HEK293 (cell line): ENCODE results near the gene APBB2.

Experiments
- CTCF ChIA-PET: fragments of 350-600 bp; formaldehyde crosslinking; extraction: SDS; loops from one replicate; lab custom pipeline; 2021; ENCODE audit warnings: antibody characterized with exemption; lab: Yijun Ruan, JAX
- POLR2A ChIA-PET: fragments of 300-600 bp; formaldehyde crosslinking; extraction: SDS; loops from one replicate; lab custom pipeline; 2020; ENCODE audit warnings: antibody characterized with exemption, inconsistent platforms; lab: Yijun Ruan, JAX
- H3K27ac ChIP-seq: fragments of 200-500 bp; sonication (Bioruptor generic); 2 replicates; pipeline ENCODE4 v1.5.1; 2014; ENCODE audit warnings: low read depth, low read length, control low read depth, inconsistent platforms; ENCODE audit errors: extremely low read depth
- H3K36me3 ChIP-seq, 2 experiments: fragments of 200-500 bp in 1 of 2; sonication (Bioruptor generic) in 1 of 2; 1 replicate in 1 of 2; 2 replicates in 1 of 2; pipeline ENCODE4 v1.5.1; 2014 to 2017; ENCODE audit warnings: inconsistent platforms in 2 of 2, low read length in 2 of 2; ENCODE audit not compliant: control insufficient read depth in 2 of 2, insufficient read depth in 1 of 2
- H3K4me1 ChIP-seq: fragments of 200-500 bp; sonication (Bioruptor generic); 2 replicates; pipeline ENCODE4 v1.5.1; 2014; ENCODE audit warnings: mild to moderate bottlenecking, low read length, inconsistent platforms; ENCODE audit not compliant: control insufficient read depth, insufficient read depth
- H3K4me3 ChIP-seq: 2 replicates; pipeline ENCODE4 v1.5.1; 2011; ENCODE audit warnings: low read depth, mild to moderate bottlenecking, control low read depth, low read length, moderate library complexity
- H3K9me3 ChIP-seq: fragments of 200-500 bp; sonication (Bioruptor generic); 2 replicates; pipeline ENCODE4 v1.5.1; 2014; ENCODE audit warnings: low read depth, low read length, inconsistent platforms; ENCODE audit not compliant: control insufficient read depth, insufficient read depth
- BCL6B ChIP-seq: fragments of 450-650 bp; formaldehyde crosslinking; IDR thresholded peaks from 2 replicates; pipeline ENCODE4 v1.5.1; 2017; ENCODE audit warnings: missing biosample characterization, missing genetic modification characterization
- ELK4 ChIP-seq: IDR thresholded peaks from 2 replicates; pipeline ENCODE4 v1.6.1; 2011; ENCODE audit warnings: mild to moderate bottlenecking, low read depth, low read length, borderline replicate concordance
- KLF1 ChIP-seq: fragments of 450-650 bp; formaldehyde crosslinking; IDR thresholded peaks from 2 replicates; pipeline ENCODE4 v1.5.1; 2016; ENCODE audit warnings: missing biosample characterization, missing genetic modification characterization
- KLF17 ChIP-seq: fragments of 450-650 bp; formaldehyde crosslinking; IDR thresholded peaks from 2 replicates; pipeline ENCODE4 v1.5.1; 2016; ENCODE audit warnings: missing biosample characterization, missing genetic modification characterization
- OSR2 ChIP-seq: fragments of 450-650 bp; formaldehyde crosslinking; IDR thresholded peaks from 2 replicates; pipeline ENCODE4 v1.5.1; 2016; ENCODE audit warnings: missing biosample characterization, missing genetic modification characterization
- SP2 ChIP-seq: fragments of 450-650 bp; formaldehyde crosslinking; IDR thresholded peaks from 2 replicates; pipeline ENCODE4 v1.5.1; 2016; ENCODE audit warnings: missing biosample characterization, missing genetic modification characterization
- SP7 ChIP-seq: fragments of 450-650 bp; formaldehyde crosslinking; IDR thresholded peaks from 2 replicates; pipeline ENCODE4 v1.5.1; 2016; ENCODE audit warnings: missing biosample characterization, missing genetic modification characterization
- WT1 ChIP-seq: fragments of 450-650 bp; formaldehyde crosslinking; IDR thresholded peaks from 2 replicates; pipeline ENCODE4 v1.5.1; 2016; ENCODE audit warnings: missing biosample characterization, missing genetic modification characterization
- ZBTB11 ChIP-seq: fragments of 450-650 bp; formaldehyde crosslinking; conservative IDR thresholded peaks from 2 replicates; pipeline ENCODE4 v1.5.1; 2016; ENCODE audit warnings: low read depth, missing biosample characterization, missing genetic modification characterization
- ZNF114 ChIP-seq: fragments of 450-650 bp; formaldehyde crosslinking; IDR thresholded peaks from 2 replicates; pipeline ENCODE4 v1.5.0; 2017; ENCODE audit warnings: missing biosample characterization, missing genetic modification characterization
- ZNF146 ChIP-seq: fragments of 450-650 bp; formaldehyde crosslinking; IDR thresholded peaks from 2 replicates; pipeline ENCODE4 v1.5.1; 2016; ENCODE audit warnings: missing biosample characterization, missing genetic modification characterization
- ZNF266 ChIP-seq: fragments of 450-650 bp; formaldehyde crosslinking; IDR thresholded peaks from 2 replicates; pipeline ENCODE4 v1.5.1; 2016; ENCODE audit warnings: missing biosample characterization, missing genetic modification characterization, low read depth
- ZNF274 ChIP-seq, 2 experiments: fragments of 200-500 bp in 1 of 2; fragments of 450-650 bp in 1 of 2; sonication (Bioruptor generic) in 1 of 2; formaldehyde crosslinking in 1 of 2; IDR thresholded peaks; 2 replicates each; pipeline versions ENCODE4 v1.5.1 to v1.6.1; 2014 to 2016; ENCODE audit warnings: borderline replicate concordance in 1 of 2, inconsistent platforms in 1 of 2, low read length in 1 of 2, missing biosample characterization in 1 of 2, missing genetic modification characterization in 1 of 2
- ZNF280D ChIP-seq: fragments of 450-650 bp; formaldehyde crosslinking; IDR thresholded peaks from 2 replicates; pipeline ENCODE4 v1.5.1; 2016; ENCODE audit warnings: missing biosample characterization, missing genetic modification characterization
- ZNF324 ChIP-seq: fragments of 450-650 bp; formaldehyde crosslinking; IDR thresholded peaks from 2 replicates; pipeline ENCODE4 v1.5.1; 2016; ENCODE audit warnings: missing biosample characterization, missing genetic modification characterization
- ZNF350 ChIP-seq: fragments of 450-650 bp; formaldehyde crosslinking; IDR thresholded peaks from 2 replicates; pipeline ENCODE4 v1.5.0; 2017; ENCODE audit warnings: missing biosample characterization, mild to moderate bottlenecking, missing genetic modification characterization
- ZNF501 ChIP-seq: fragments of 450-650 bp; formaldehyde crosslinking; IDR thresholded peaks from 2 replicates; pipeline ENCODE4 v1.5.1; 2016; ENCODE audit warnings: missing biosample characterization, missing genetic modification characterization
- ZNF558 ChIP-seq: fragments of 450-650 bp; formaldehyde crosslinking; IDR thresholded peaks from 2 replicates; pipeline ENCODE4 v1.5.1; 2016; ENCODE audit warnings: missing biosample characterization, missing genetic modification characterization
- ZNF571 ChIP-seq: fragments of 450-650 bp; formaldehyde crosslinking; IDR thresholded peaks from 2 replicates; pipeline ENCODE4 v1.5.0; 2017; ENCODE audit warnings: missing biosample characterization, missing genetic modification characterization
- ZNF624 ChIP-seq: fragments of 450-650 bp; formaldehyde crosslinking; IDR thresholded peaks from 2 replicates; pipeline ENCODE4 v1.5.1; 2017; ENCODE audit warnings: missing biosample characterization, missing genetic modification characterization
- ZNF76 ChIP-seq: fragments of 450-650 bp; formaldehyde crosslinking; IDR thresholded peaks from 2 replicates; pipeline ENCODE4; 2016; ENCODE audit warnings: low read depth, missing biosample characterization, missing genetic modification characterization, borderline replicate concordance
- ZNF768 ChIP-seq: fragments of 450-650 bp; formaldehyde crosslinking; IDR thresholded peaks from 2 replicates; pipeline ENCODE4 v1.5.1; 2018; ENCODE audit warnings: missing biosample characterization, mild to moderate bottlenecking, missing genetic modification characterization
- ZSCAN4 ChIP-seq: fragments of 450-650 bp; formaldehyde crosslinking; IDR thresholded peaks from 2 replicates; pipeline ENCODE4 v1.5.1; 2017; ENCODE audit warnings: missing biosample characterization, missing genetic modification characterization

The APBB2 gene

GRCh38 chr4:41092128-41092527 lies 122.2 kb downstream of the APBB2 start:
- CTCF ChIA-PET = no interaction called here

GRCh38 chr4:41081847-41082246 lies 132.5 kb downstream of the APBB2 start:
- Histone ChIP-seq H3K4me1 (no peaks in the 10 kb centered on the region), H3K9me3 (no peaks in the 10 kb centered on the region), H3K27ac (no peak overlapping the region), H3K36me3 (no peaks in the 10 kb centered on the region), H3K4me3 (no peak overlapping the region)
- ChIA-PET POLR2A (no interaction called here), CTCF (no interaction called here)
- TF ChIP-seq ZNF501 (no peak), ZNF266 (no peak), WT1 (no peak), SP2 (tag by site-specific recombination) (no peak), ZNF280D (tag by site-specific recombination) (no peak), ZNF114 (tag by site-specific recombination) (no peak), ZSCAN4 (tag by site-specific recombination) (no peak), ELK4 (no peak), KLF17 (tag by site-specific recombination) (no peak), ZNF558 (tag by site-specific recombination) (no peak), ZNF624 (tag by site-specific recombination) (no peak), BCL6B (tag by site-specific recombination) (no peak)

More at GRCh38 chr4:41092128-41092527, 122.2 kb downstream of the APBB2 start:
- no peak overlapping the region for H3K4me3 ChIP-seq
- H3K9me3 ChIP-seq = no peaks in the 10 kb centered on the region
- H3K4me1 ChIP-seq = no peaks in the 10 kb centered on the region
- TF ChIP-seq KLF1 (tag by site-specific recombination) (no peak), ZNF76 (tag by site-specific recombination) (no peak), ZBTB11 (tag by site-specific recombination) (no peak), ZNF571 (tag by site-specific recombination) (no peak), ZNF146 (tag by site-specific recombination) (no peak), OSR2 (no peak), ZNF350 (tag by site-specific recombination) (no peak), ZNF768 (tag by site-specific recombination) (no peak), ELK4 (no peak), ZNF324 (tag by site-specific recombination) (no peak), ZNF274 (IDR thresholded peaks at IDR 0.05; ENCODE audit: low read length) (no peak), ZNF274 (tag by site-specific recombination; IDR thresholded peaks at IDR 0.05; ENCODE audit: borderline replicate concordance) (no peak), SP7 (tag by site-specific recombination) (no peak)
- POLR2A ChIA-PET = no interaction called here
- no peak overlapping the region for H3K27ac ChIP-seq
- no peaks in the 10 kb centered on the region for H3K36me3 ChIP-seq
